GM21576 (cell line): ENCODE results near the gene SART3.

Experiments
- ATAC-seq: cut with Tn5 transposase; IDR thresholded peaks from one replicate; pipeline ENCODE4 v1.9.1; 2021; ENCODE audit warnings: mild to moderate bottlenecking, moderate library complexity; ENCODE audit not compliant: unreplicated experiment

The SART3 gene

GRCh38 chr12:108527166-108527496 is 33.8 kb downstream of the SART3 start:
- ATAC-seq, result no peak

- no peak for ATAC-seq
Observed at GRCh38 chr12:108526482-108527165, 34.3 kb downstream of the SART3 start.

- ATAC-seq, result no peak
Observed at GRCh38 chr12:108525681-108526080, 35.3 kb downstream of the SART3 start.

- ATAC-seq, result no peak
Observed at GRCh38 chr12:108523365-108523764, 37.6 kb downstream of the SART3 start.

GRCh38 chr12:108519558-108519957 is 41.4 kb downstream of the SART3 start:
- no peak for ATAC-seq

- no peak for ATAC-seq
Observed at GRCh38 chr12:108518716-108519496, 42.1 kb downstream of the SART3 start.

GRCh38 chr12:108518101-108518715 is 42.8 kb downstream of the SART3 start:
- no peak for ATAC-seq

- no peak for ATAC-seq
Observed at GRCh38 chr12:108517288-108518100, 43.5 kb downstream of the SART3 start.

- ATAC-seq, result no peak
Observed at GRCh38 chr12:108516511-108517275, 44.3 kb downstream of the SART3 start.

GRCh38 chr12:108515916-108516315 is 45.1 kb downstream of the SART3 start:
- ATAC-seq, result no peak

- ATAC-seq, result peak; percentile 79
Observed at GRCh38 chr12:108514973-108515814, 45.8 kb downstream of the SART3 start, which contains the start of gene FICD. TSS of gene FICD (plus strand) at chr12:108515277. CDS start at chr12:108516973, 1,696 bp downstream.

- ATAC-seq, result no peak
Observed at GRCh38 chr12:108514468-108514972, 46.5 kb downstream of the SART3 start.

- ATAC-seq, result no peak
Observed at GRCh38 chr12:108511633-108512540, 49.1 kb downstream of the SART3 start.

- no peak for ATAC-seq
Observed at GRCh38 chr12:108510836-108511235, 50.1 kb downstream of the SART3 start.

- no peak for ATAC-seq
Observed at GRCh38 chr12:108509806-108510205, 51.2 kb downstream of the SART3 start.

GRCh38 chr12:108507971-108508642 is 52.9 kb downstream of the SART3 start:
- ATAC-seq, result no peak

- ATAC-seq, result no peak
Observed at GRCh38 chr12:108505129-108505528, 55.8 kb downstream of the SART3 start.

GRCh38 chr12:108502922-108503321 is 58.1 kb downstream of the SART3 start:
- no peak for ATAC-seq
